HCT116 (cell line): Measurements from ENCODE around the gene ZZZ3. TPM values are rescaled to one million over a fixed set of nuclear protein-coding genes. Genes with fewer than 3 reads are reported as not detected.

Experiments
- ATAC-seq: fragments of 200-7000 bp; cut with Tn5 transposase; 2 replicates; pipeline ENCODE4 v1.9.1; 2020; ENCODE audit warnings: mild to moderate bottlenecking, moderate library complexity
- BruUV-seq: library from RNA; stranded (reverse); fragments of 400-500 nt; replicated peaks from 2 replicates; lab custom pipeline; 2021; lab: Mats Ljungman, UMichigan
- CTCF ChIA-PET: fragments of 300-600 bp; sonication (Branson Sonifier 250); formaldehyde crosslinking; loops from one replicate; lab custom pipeline; 2021; ENCODE audit warnings: antibody characterized with exemption; lab: Charles Lee
- POLR2A ChIA-PET: fragments of 300-600, 350-600 bp; sonication (Branson Sonifier 250); formaldehyde crosslinking; loops from one replicate; lab custom pipeline; 2021; ENCODE audit warnings: antibody characterized with exemption; lab: Charles Lee
- RAD21 ChIA-PET, 2 experiments: fragments of 300-600 bp; sonication (Branson Sonifier 250); formaldehyde crosslinking; loops; one replicate each; lab custom pipeline; 2023; ENCODE audit warnings: low total read pairs in 2 of 2; ENCODE audit not compliant: uncharacterized antibody in 2 of 2, unreplicated experiment in 2 of 2, low non-redundant PET in 1 of 2; lab: Charles Lee
- DNase-seq: peaks from one replicate; pipeline ENCODE4 v3.0.0-alpha.2; 2010; ENCODE audit warnings: low read depth, low spot score
- H2AFZ ChIP-seq: fragments of 200-600 bp; shearing (Covaris generic), sonication (generic); 2 replicates; pipeline ENCODE4 v1.6.1; 2017; ENCODE audit warnings: low read depth, mixed run types, mixed read lengths, antibody characterized with exemption, low read length; ENCODE audit not compliant: poor library complexity, severe bottlenecking
- H3K27ac ChIP-seq: 2 replicates; pipeline ENCODE4 v1.5.1; 2012; ENCODE audit warnings: low read depth, low read length
- H3K27me3 ChIP-seq: fragments of 200-600 bp; sonication (generic); 2 replicates; pipeline ENCODE4 v1.6.1; 2016; ENCODE audit warnings: mixed run types, low read length, mixed read lengths; ENCODE audit not compliant: insufficient read depth
- H3K36me3 ChIP-seq, 2 experiments: fragments of 200-500 bp in 1 of 2; fragments of 200-600 bp in 1 of 2; sonication (Bioruptor generic) in 1 of 2; sonication (generic) in 1 of 2; 2 replicates each; pipeline versions ENCODE4 v1.5.1 to v1.6.1; 2014 to 2016; ENCODE audit warnings: low read length in 2 of 2, inconsistent platforms in 1 of 2, mixed read lengths in 1 of 2, mixed run types in 1 of 2; ENCODE audit not compliant: insufficient read depth in 2 of 2, control insufficient read depth in 1 of 2
- H3K4me1 ChIP-seq, 2 experiments: fragments of 200-600 bp in 1 of 2; sonication (generic) in 1 of 2; 2 replicates each; pipeline versions ENCODE4 v1.5.1 to v1.6.1; 2012 to 2017; ENCODE audit warnings: low read length in 2 of 2, inconsistent platforms in 1 of 2, mild to moderate bottlenecking in 1 of 2, mixed read lengths in 1 of 2, mixed run types in 1 of 2, moderate library complexity in 1 of 2; ENCODE audit not compliant: insufficient read depth in 2 of 2, control insufficient read depth in 1 of 2
- H3K4me2 ChIP-seq: fragments of 200-600 bp; sonication (generic); 2 replicates; pipeline ENCODE4 v1.6.1; 2017; ENCODE audit warnings: mixed run types, low read length, mixed read lengths
- H3K4me3 ChIP-seq, 2 experiments: fragments of 200-600 bp in 1 of 2; sonication (generic) in 1 of 2; replicated peaks in 1 of 2; 2 replicates each; pipeline ENCODE4 v1.5.1; 2011 to 2016; ENCODE audit warnings: low read length in 2 of 2, control low read depth in 1 of 2, low read depth in 1 of 2, mild to moderate bottlenecking in 1 of 2, mixed read lengths in 1 of 2, mixed run types in 1 of 2
- H3K79me2 ChIP-seq: fragments of 200-600 bp; sonication (generic); 2 replicates; pipeline ENCODE4 v1.6.1; 2017; ENCODE audit warnings: mild to moderate bottlenecking, mixed run types, low read length, moderate library complexity, mixed read lengths; ENCODE audit not compliant: insufficient read depth
- H3K9ac ChIP-seq: fragments of 200-600 bp; sonication (generic); 2 replicates; pipeline ENCODE4 v1.6.1; 2016; ENCODE audit warnings: low read length, mixed read lengths
- H3K9me2 ChIP-seq: fragments of 200-600 bp; sonication (generic), shearing (Covaris generic); 2 replicates; pipeline ENCODE4 v1.6.1; 2017; ENCODE audit warnings: mixed run types, mild to moderate bottlenecking, moderate library complexity; ENCODE audit not compliant: insufficient read depth
- H3K9me3 ChIP-seq, 2 experiments: fragments of 200-500 bp in 1 of 2; fragments of 200-600 bp in 1 of 2; sonication (Bioruptor generic) in 1 of 2; sonication (generic) in 1 of 2; 2 replicates each; pipeline ENCODE4 v1.6.1; 2014 to 2017; ENCODE audit warnings: low read length in 2 of 2, mixed read lengths in 2 of 2, inconsistent platforms in 1 of 2, low read depth in 1 of 2, mild to moderate bottlenecking in 1 of 2, mixed run types in 1 of 2, moderate library complexity in 1 of 2; ENCODE audit not compliant: control insufficient read depth in 1 of 2, insufficient read depth in 1 of 2
- H4K20me1 ChIP-seq: fragments of 200-600 bp; sonication (generic), shearing (Covaris generic); 2 replicates; pipeline ENCODE4 v1.6.1; 2017; ENCODE audit warnings: mixed run types, mild to moderate bottlenecking, moderate library complexity; ENCODE audit not compliant: insufficient read depth
- CEBPB ChIP-seq: IDR thresholded peaks from 2 replicates; pipeline ENCODE4 v1.6.1; 2012; ENCODE audit warnings: low read depth
- FOSL1 ChIP-seq: IDR thresholded peaks from 2 replicates; pipeline ENCODE4 v1.6.1; 2012; ENCODE audit warnings: low read depth
- JUND ChIP-seq: IDR thresholded peaks from 2 replicates; pipeline ENCODE4 v1.6.1; 2012
- POLR2AphosphoS5 ChIP-seq: IDR thresholded peaks from 2 replicates; pipeline ENCODE4 v1.6.1; 2011; ENCODE audit warnings: mild to moderate bottlenecking, low read depth, low read length, moderate library complexity
- RAD21 ChIP-seq: IDR thresholded peaks from 2 replicates; pipeline ENCODE4 v1.6.1; 2012; ENCODE audit warnings: low read depth, mild to moderate bottlenecking
- SP1 ChIP-seq: IDR thresholded peaks from 2 replicates; pipeline ENCODE4 v1.6.1; 2012; ENCODE audit warnings: low read depth
- SRF ChIP-seq: IDR thresholded peaks from 2 replicates; pipeline ENCODE4 v1.6.1; 2012; ENCODE audit warnings: low read depth
- YY1 ChIP-seq: IDR thresholded peaks from 2 replicates; pipeline ENCODE4 v1.6.1; 2011; ENCODE audit warnings: low read length, low read depth, moderate library complexity, mild to moderate bottlenecking; ENCODE audit not compliant: insufficient replicate concordance; ENCODE audit errors: extremely low read depth
- ZBTB33 ChIP-seq: IDR thresholded peaks from 2 replicates; pipeline ENCODE4 v1.6.1; 2011; ENCODE audit warnings: mild to moderate bottlenecking, low read length, moderate library complexity; ENCODE audit not compliant: insufficient replicate concordance; ENCODE audit errors: extremely low read depth
- ZNF274 ChIP-seq: fragments of 200-500 bp; sonication (Bioruptor generic); IDR thresholded peaks from 2 replicates; pipeline ENCODE4 v1.6.1; 2014; ENCODE audit warnings: mild to moderate bottlenecking, low read depth, low read length, inconsistent platforms
- intact Hi-C: fragments of 100-400 bp; cut with micrococcal nuclease; formaldehyde crosslinking; loops from 2 replicates; pipeline ENCODE4 v1.10.0; 2022
- total RNA-seq: library from RNA; stranded (reverse); gene quantifications from one replicate; pipeline ENCODE4 v1.2.1, GENCODE V29; 2021; ENCODE audit not compliant: unreplicated experiment
- TF ChIP-seq, protein P1 (sequence below): IDR thresholded peaks from 2 replicates; pipeline ENCODE4 v1.6.1; 2012
- TF ChIP-seq, protein P2 (sequence below): IDR thresholded peaks from 2 replicates; pipeline ENCODE4 v1.6.1; 2012
- TF ChIP-seq, protein P3 (sequence below), 3 experiments: fragments of 200-600 bp in 1 of 3; sonication (generic) in 1 of 3; IDR thresholded peaks in 2 of 3; conservative IDR thresholded peaks in 1 of 3; 2 replicates each; pipeline ENCODE4 v1.5.1; 2012 to 2017; ENCODE audit warnings: low read depth in 2 of 3, low read length in 2 of 3, antibody characterized with exemption in 1 of 3, borderline replicate concordance in 1 of 3, control low read depth in 1 of 3, mild to moderate bottlenecking in 1 of 3, mixed read lengths in 1 of 3, mixed run types in 1 of 3, moderate library complexity in 1 of 3; ENCODE audit not compliant: insufficient read depth in 1 of 3

Gene ZZZ3
- total RNA-seq, 1 experiment from 2014 or later, result 48.9 TPM

- no peak overlapping the region for H3K4me3 ChIP-seq
Observed at GRCh38 chr1:77642941-77643340, 39.5 kb downstream of the ZZZ3 start.

More at GRCh38 chr1:77642941-77643340, 39.5 kb downstream of the ZZZ3 start:
- ChIA-PET POLR2A (no interaction called here), RAD21 (no interaction called here), CTCF (no interaction called here)
- Histone ChIP-seq H3K27ac (no peak overlapping the region), H3K9ac (no peak overlapping the region), H2AFZ (no peak overlapping the region), H3K4me2 (no peak overlapping the region), H3K4me1 (peaks cover 0 to 8% of the 10 kb centered on the region in 2 experiments; a peak in 1 of 4 replicates), H4K20me1 (0 out of 2 replicates have a peak, but pooled peaks cover 8% of the 10 kb centered on the region), H3K27me3 (no peaks in the 10 kb centered on the region), H3K36me3 (no peaks in the 10 kb centered on the region), H3K9me3 (no peaks in the 10 kb centered on the region), H3K79me2 (peaks cover 95% of the 10 kb centered on the region), H3K9me2 (no peaks in the 10 kb centered on the region)
- no peak for DNase-seq
- no TSS peak for BruUV-seq
- no peak for ATAC-seq
- TF ChIP-seq YY1 (no peak), FOSL1 (no peak), CEBPB (no peak), SP1 (no peak), RAD21 (no peak), SRF (no peak), ZBTB33 (no peak), JUND (no peak), ZNF274 (no peak), POLR2AphosphoS5 (no peak)
- TF ChIP-seq, protein P1, sequence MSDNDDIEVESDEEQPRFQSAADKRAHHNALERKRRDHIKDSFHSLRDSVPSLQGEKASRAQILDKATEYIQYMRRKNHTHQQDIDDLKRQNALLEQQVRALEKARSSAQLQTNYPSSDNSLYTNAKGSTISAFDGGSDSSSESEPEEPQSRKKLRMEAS, result no peak
- TF ChIP-seq, protein P2, sequence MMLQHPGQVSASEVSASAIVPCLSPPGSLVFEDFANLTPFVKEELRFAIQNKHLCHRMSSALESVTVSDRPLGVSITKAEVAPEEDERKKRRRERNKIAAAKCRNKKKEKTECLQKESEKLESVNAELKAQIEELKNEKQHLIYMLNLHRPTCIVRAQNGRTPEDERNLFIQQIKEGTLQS, result no peak
- TF ChIP-seq, protein P3, sequence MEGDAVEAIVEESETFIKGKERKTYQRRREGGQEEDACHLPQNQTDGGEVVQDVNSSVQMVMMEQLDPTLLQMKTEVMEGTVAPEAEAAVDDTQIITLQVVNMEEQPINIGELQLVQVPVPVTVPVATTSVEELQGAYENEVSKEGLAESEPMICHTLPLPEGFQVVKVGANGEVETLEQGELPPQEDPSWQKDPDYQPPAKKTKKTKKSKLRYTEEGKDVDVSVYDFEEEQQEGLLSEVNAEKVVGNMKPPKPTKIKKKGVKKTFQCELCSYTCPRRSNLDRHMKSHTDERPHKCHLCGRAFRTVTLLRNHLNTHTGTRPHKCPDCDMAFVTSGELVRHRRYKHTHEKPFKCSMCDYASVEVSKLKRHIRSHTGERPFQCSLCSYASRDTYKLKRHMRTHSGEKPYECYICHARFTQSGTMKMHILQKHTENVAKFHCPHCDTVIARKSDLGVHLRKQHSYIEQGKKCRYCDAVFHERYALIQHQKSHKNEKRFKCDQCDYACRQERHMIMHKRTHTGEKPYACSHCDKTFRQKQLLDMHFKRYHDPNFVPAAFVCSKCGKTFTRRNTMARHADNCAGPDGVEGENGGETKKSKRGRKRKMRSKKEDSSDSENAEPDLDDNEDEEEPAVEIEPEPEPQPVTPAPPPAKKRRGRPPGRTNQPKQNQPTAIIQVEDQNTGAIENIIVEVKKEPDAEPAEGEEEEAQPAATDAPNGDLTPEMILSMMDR (IDR thresholded peaks at IDR 0.05 in 2 of 3, conservative IDR thresholded peaks at IDR 0.05 in 1 of 3; ENCODE audit: borderline replicate concordance in 1 of 3, insufficient read depth in 1 of 3, low read depth in 2 of 3, low read length in 2 of 3), result no peak
- intact Hi-C loops, result no loop called here
